ENCODE measurements around the gene RPUSD4. TPM values are rescaled to one million over a fixed set of nuclear protein-coding genes. Genes with fewer than 3 reads are reported as not detected.
A peak's percentile ranks its signal among the peaks of the same experiment; 100 is the strongest.

Gene RPUSD4
- total RNA-seq, 1 donor from 2014 or later: 46.7 TPM

- Histone ChIP-seq H2AFZ (replicated peaks) (no peak overlapping the region), H3F3A (ENCODE audit: low read depth) (peaks cover 4% of the 10 kb centered on the region)
Observed at GRCh38 chr11:126194121-126194543, 17.3 kb downstream of the RPUSD4 start.

GRCh38 chr11:126193038-126193478, 18.4 kb downstream of the RPUSD4 start:
- Mint-ChIP-seq H3K9me3 (peaks cover 11% of the 10 kb centered on the region), H3K4me3 (no peak overlapping the region), H3K4me1 (peaks cover 37% of the 10 kb centered on the region), H3K27me3 (ENCODE audit: insufficient read depth, low read depth) (peaks cover 5% of the 10 kb centered on the region), H3K27ac (no peak overlapping the region), H3K36me3 (peaks cover 34% of the 10 kb centered on the region)
- TF ChIP-seq EZH2 (IDR thresholded peaks at IDR 0.05): no peak
- TF ChIP-seq CTCF (IDR thresholded peaks at IDR 0.05): no peak
- no peak for TF ChIP-seq EZH2phosphoT487 (IDR thresholded peaks at IDR 0.05)
- Histone ChIP-seq H3K79me2 (ENCODE audit: low read depth) (no peaks in the 10 kb centered on the region), H3K4me2 (no peak overlapping the region), H3K36me3 (no peaks in the 10 kb centered on the region), H3K4me3 (no peak overlapping the region), H3K9ac (no peak overlapping the region), H3F3A (ENCODE audit: low read depth) (peaks cover 4% of the 10 kb centered on the region), H4K20me1 (ENCODE audit: low read depth) (peaks cover 3% of the 10 kb centered on the region), H2AFZ (replicated peaks) (no peak overlapping the region), H3K4me1 (no peaks in the 10 kb centered on the region), H3K9me3 (ENCODE audit: low read depth) (no peaks in the 10 kb centered on the region), H3K27me3 (no peaks in the 10 kb centered on the region), H3K27ac (no peak overlapping the region)
- no peak for DNase-seq (ENCODE audit: low spot score)

More at GRCh38 chr11:126194121-126194543, 17.3 kb downstream of the RPUSD4 start:
- Histone ChIP-seq H3K9me3 (ENCODE audit: low read depth) (no peaks in the 10 kb centered on the region), H3K36me3 (no peaks in the 10 kb centered on the region), H3K4me1 (no peaks in the 10 kb centered on the region), H3K9ac (no peak overlapping the region), H3K79me2 (ENCODE audit: low read depth) (no peaks in the 10 kb centered on the region), H3K27me3 (no peaks in the 10 kb centered on the region), H3K4me2 (no peak overlapping the region), H3K4me3 (no peak overlapping the region), H4K20me1 (ENCODE audit: low read depth) (peaks cover 3% of the 10 kb centered on the region), H3K27ac (no peak overlapping the region)
- Mint-ChIP-seq H3K4me3 (no peak overlapping the region), H3K27ac (no peak overlapping the region), H3K4me1 (peaks cover 29% of the 10 kb centered on the region), H3K27me3 (ENCODE audit: insufficient read depth, low read depth) (peaks cover 5% of the 10 kb centered on the region), H3K36me3 (peaks cover 37% of the 10 kb centered on the region), H3K9me3 (peaks cover 11% of the 10 kb centered on the region)
- TF ChIP-seq EZH2 (IDR thresholded peaks at IDR 0.05) (no peak), CTCF (IDR thresholded peaks at IDR 0.05) (peak; percentile 86)
- DNase-seq (ENCODE audit: low spot score): peak; percentile 51

GRCh38 chr11:126192361-126192760, 19.1 kb downstream of the RPUSD4 start:
- Histone ChIP-seq H3K4me3 (no peak overlapping the region), H3F3A (ENCODE audit: low read depth) (peaks cover 4% of the 10 kb centered on the region), H3K79me2 (ENCODE audit: low read depth) (no peaks in the 10 kb centered on the region), H3K4me2 (no peak overlapping the region), H4K20me1 (ENCODE audit: low read depth) (peaks cover 5% of the 10 kb centered on the region), H3K27ac (no peak overlapping the region), H3K36me3 (no peaks in the 10 kb centered on the region), H3K9me3 (ENCODE audit: low read depth) (no peaks in the 10 kb centered on the region), H3K9ac (no peak overlapping the region), H3K27me3 (no peaks in the 10 kb centered on the region), H3K4me1 (no peaks in the 10 kb centered on the region), H2AFZ (replicated peaks) (no peak overlapping the region)
- H3K27me3 Mint-ChIP-seq (ENCODE audit: insufficient read depth, low read depth): peaks cover 5% of the 10 kb centered on the region
- H3K36me3 Mint-ChIP-seq: peaks cover 29% of the 10 kb centered on the region
- no peak overlapping the region for H3K4me3 Mint-ChIP-seq
- no peak for TF ChIP-seq EZH2phosphoT487 (IDR thresholded peaks at IDR 0.05)
- peaks cover 37% of the 10 kb centered on the region for H3K4me1 Mint-ChIP-seq
- DNase-seq (ENCODE audit: low spot score): no peak
- no peak overlapping the region for H3K27ac Mint-ChIP-seq
- peaks cover 11% of the 10 kb centered on the region for H3K9me3 Mint-ChIP-seq

GRCh38 chr11:126191379-126192073, 19.9 kb downstream of the RPUSD4 start:
- peaks cover 6% of the 10 kb centered on the region for H4K20me1 ChIP-seq (ENCODE audit: low read depth)
- no peak overlapping the region for H3K4me2 ChIP-seq
- TF ChIP-seq CTCF (IDR thresholded peaks at IDR 0.05) (no peak), EZH2 (IDR thresholded peaks at IDR 0.05) (no peak), EZH2phosphoT487 (IDR thresholded peaks at IDR 0.05) (no peak)
- H2AFZ ChIP-seq (replicated peaks): no peak overlapping the region
- Mint-ChIP-seq H3K4me1 (peaks cover 46% of the 10 kb centered on the region), H3K4me3 (no peak overlapping the region), H3K9me3 (peaks cover 6% of the 10 kb centered on the region), H3K36me3 (peaks cover 24% of the 10 kb centered on the region), H3K27me3 (ENCODE audit: insufficient read depth, low read depth) (peaks cover 7% of the 10 kb centered on the region), H3K27ac (no peak overlapping the region)
- H3K27ac ChIP-seq: no peak overlapping the region
- H3K9me3 ChIP-seq (ENCODE audit: low read depth): no peaks in the 10 kb centered on the region
- H3F3A ChIP-seq (ENCODE audit: low read depth): peaks cover 4% of the 10 kb centered on the region
- no peaks in the 10 kb centered on the region for H3K27me3 ChIP-seq
- no peak overlapping the region for H3K9ac ChIP-seq
- H3K36me3 ChIP-seq: no peaks in the 10 kb centered on the region
- no peaks in the 10 kb centered on the region for H3K79me2 ChIP-seq (ENCODE audit: low read depth)
- H3K4me3 ChIP-seq: no peak overlapping the region
- H3K4me1 ChIP-seq: no peaks in the 10 kb centered on the region
- no peak for DNase-seq (ENCODE audit: low spot score)
